DMS153 treated with DMSO at 0.1 percent for 48 hours (cell line): ENCODE results near the gene MACROH2A1.

ENCODE experiments used
- DNase-seq: peaks from one replicate; lab custom pipeline; 2025; ENCODE audit not compliant: unreplicated experiment; lab: John Stamatoyannopoulos, UW

Gene MACROH2A1

DNA sequence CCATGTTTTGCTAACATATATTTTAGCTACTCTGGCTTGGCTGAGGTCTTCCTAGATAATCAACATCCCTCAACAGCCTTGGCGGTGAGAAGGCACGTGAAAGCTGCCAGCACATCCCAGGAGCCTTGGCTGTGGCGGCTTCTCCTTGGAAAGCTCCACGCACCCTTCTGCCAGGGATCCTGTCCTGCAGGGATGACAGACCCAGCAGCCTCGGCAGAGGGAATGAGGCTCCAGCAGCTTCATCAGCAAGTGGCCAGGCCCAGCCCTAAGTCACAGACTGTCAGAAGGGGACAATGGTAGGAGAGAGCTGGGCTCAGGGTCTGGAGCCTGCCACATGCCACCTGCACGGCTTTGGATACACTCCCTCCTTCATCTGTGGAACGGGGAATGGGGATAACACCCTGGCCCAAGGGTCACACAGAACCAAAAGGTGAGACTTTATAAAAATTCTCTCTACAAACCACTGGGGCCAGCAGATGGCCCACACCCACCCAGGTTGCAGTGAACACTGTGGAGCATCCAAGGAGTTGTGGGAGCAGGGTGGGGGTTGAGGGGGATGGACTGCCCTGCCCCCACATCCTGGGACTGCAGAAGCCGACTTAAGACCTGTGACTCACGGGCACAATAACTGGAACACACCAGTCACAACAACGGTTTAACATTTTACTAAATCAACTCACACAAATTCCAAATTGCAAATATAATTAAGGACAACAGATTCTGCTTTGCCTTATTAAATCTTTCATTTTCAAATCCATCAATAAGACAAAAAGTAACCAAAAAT lies 65.1 kb downstream of the MACROH2A1 start:
- DNase-seq: no peak

DNA sequence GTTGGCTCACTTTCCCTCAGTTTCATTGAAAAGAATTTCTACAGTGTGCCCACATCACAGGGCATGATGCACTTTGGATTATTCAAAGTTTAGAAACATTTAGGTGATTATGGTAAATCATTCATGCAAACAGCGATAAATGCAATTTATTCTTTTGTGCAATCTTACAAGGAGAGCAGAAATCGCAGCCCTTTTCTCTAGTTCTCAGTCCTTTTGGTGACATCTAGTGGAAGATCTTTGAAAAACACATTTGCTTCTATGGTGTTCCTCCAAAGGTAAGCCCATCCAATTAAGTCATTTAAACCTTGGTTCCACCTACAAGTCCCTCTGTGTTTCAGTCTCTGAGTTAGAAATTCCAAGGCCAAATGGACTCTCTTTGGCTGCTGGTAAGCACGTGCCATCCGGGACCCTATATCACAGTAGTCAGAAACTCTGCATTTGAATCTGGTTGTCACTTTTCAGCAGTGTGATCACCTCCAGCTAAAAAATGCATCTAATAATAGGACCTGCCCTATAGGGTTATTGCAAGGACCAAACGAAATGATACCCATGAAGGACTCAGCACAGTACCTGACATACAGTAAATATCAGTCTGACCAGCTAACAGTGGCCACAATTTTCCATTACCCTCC lies 66.4 kb downstream of the MACROH2A1 start:
- DNase-seq: peak; percentile 1

GRCh38 chr5:135331612-135332011 lies 67.4 kb downstream of the MACROH2A1 start:
- DNase-seq: no peak

DNA sequence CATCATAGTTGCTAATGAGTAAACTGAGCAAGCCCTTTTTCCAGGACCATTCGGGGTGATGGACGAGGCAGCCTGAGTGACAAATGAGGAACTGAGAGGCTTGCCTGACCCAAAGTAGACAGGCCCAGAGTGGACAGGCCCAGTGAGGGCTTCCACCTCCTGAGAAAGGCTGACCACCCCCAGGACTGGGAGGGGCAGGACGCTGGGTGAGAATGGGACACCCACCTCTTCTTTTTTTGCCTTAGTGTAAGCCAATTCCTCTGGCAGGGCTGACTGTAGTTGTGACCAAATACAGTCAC lies 68.3 kb downstream of the MACROH2A1 start:
- no peak for DNase-seq

DNA sequence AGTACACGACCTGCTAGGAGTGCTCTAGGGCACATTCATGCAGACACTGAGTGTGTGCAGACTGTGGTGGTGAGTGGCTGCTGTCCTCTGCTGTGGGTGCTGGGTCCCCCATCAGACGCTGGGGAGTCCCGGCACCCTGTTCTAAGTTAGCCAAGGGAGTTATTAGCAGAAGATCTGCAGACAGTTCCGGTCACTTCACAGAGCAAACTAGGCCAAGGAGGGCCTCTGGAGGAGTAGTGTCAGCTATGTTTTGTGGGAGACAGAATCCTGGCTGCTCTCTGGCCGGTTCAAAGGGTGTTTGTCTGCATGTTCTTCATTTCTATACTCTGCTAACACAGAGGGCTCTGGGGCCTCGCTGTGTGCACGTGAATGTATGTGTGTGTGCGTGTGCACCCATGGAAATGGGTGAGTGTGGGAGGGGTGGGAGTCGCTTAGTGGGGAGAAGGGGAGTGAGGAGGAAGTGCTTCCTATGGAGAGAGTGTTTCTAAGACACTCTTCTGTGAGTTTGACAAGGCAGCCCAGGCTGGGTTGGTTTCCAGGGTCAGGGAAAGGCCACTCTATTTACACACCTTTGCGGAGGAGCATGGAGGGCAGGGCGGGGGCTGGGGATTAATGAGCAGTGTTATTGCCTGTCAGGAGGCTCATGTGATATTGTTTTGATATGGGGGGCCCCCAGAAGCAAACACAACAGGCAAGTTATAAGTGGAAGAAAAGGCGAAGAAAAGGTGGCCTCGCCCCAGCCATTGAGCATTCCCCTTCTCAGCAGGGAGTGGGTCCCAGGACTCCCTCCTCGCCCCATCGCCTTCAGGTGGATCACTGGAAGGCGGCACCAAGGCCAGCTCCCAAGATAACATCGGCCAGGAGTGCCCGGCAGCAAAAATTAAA lies 68.9 kb downstream of the MACROH2A1 start:
- no peak for DNase-seq

DNA sequence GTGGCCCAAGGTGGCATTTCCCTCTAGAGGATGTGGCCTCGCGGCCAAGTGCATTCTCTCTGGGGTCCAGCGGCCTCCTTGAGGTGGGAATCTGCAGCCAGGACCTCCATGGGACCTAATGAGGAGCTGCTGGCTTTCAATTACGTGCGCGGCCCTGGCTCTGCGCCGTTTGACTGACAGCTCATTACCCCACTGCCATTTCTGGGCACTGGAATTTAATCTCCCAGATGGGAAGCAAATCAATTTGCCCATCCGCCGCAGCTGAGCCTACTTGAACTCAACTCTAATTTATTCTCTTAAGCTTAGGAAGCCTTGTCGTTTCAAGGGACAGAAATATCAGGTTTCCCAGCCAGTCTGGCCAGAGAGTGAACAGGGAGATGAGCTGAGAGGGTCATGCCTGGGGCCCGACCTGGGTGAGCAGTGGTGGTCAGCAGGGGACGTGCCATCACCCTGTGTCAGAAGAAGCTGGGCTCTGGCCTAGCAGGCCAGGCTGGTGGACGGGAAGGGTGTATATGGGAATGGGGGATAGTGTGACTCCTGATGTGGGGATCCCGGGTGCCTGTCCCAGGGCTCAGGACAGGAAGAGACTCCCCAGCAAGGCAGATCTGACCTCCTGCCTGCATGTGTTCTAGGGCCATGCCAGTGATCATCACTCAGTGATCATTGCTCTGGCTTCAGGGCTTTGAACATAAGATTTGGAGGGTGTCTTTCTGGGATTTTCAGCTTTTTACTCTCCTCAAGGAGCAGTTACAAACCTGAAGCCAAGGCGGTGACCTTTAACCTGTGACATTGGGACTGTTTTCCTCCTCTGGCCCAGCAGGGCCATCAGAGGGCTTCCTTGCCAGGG lies 69.7 kb downstream of the MACROH2A1 start:
- DNase-seq: no peak

- DNase-seq: no peak
These were observed 70.8 kb downstream of the MACROH2A1 start for GRCh38 chr5:135328128-135328687.

GRCh38 chr5:135327429-135328127 lies 71.5 kb downstream of the MACROH2A1 start:
- no peak for DNase-seq

DNA sequence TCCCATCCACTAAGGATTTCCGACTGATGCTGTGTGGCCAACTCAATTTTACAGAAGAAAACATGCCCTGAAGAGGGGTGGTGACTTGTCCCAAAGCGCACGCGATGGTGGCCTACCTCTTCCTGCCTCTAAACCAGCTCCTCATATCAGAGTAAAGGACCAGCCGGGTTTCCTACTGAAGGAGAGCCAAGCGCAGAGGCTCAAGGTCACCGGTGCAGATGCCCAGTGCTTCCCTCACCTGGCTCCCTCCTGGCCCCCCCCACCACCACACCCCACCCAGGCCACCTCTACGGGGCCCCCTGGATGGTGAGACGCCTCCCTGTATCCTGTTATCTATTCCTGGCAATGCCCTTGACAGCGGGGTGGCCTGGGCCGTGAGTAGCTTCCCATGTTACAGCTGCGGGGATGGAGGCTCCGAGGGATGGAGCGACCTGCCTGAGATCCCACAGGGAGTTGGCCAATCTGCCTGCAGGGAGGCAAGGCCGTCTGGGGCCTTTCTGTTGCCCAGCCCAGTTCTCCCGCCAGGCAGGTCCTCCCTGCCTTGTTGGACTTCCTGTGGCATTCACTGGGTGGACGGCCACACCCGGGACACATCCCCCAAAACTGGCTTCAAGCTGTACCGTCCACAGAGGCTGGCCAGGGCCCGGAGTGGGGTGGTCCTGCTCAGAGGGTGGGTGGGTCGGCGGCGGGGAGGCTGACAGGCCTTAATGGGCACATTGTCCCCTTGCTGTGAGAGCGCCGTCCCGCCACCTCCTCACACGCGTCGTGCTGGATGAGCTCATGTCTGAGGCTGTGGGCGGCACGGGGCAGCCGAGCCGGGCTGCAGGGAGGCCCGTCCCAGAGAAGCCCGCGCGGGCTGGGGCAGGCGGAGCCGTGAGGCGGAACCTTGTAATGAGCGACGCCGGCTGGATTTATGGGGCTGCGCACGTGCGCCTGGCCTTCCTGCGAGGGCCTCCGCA lies 72.5 kb downstream of the MACROH2A1 start:
- DNase-seq: no peak

DNA sequence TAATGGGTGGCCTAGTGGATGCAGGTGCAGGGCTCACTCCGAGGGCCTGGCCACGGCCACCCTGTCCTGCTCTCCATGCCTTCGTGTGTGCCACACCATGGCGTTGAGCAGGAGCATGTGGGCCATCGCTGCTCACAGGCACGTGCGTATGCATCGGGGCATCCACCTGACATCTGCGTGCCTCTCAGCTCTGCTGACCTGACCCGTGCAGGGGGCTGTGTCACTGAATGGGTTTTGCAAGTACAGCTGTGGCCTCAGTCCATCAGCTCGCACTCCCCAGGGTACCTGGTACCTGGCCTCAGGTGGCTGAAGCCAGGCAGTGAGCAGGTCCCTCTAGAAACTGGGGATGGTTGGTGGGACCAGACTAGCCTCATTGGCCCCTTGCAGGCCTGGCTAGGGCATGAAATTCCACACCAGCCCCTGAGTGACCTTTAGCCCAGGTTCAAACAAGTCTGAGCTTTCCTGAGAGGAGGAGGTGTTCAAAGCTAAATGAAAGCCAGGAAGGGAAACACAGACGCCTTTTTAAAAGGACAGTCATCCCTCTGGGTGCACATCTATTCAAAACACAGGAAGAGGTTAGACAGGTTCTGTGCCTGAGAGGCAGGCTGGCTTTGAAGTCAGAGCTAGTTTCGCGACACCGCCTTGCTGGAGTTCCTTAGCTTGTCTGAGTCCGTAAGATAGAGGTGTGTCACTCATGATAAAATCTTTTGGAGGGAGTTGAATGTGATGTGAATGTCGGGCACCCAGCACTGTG lies 74.0 kb downstream of the MACROH2A1 start:
- no peak for DNase-seq

DNA sequence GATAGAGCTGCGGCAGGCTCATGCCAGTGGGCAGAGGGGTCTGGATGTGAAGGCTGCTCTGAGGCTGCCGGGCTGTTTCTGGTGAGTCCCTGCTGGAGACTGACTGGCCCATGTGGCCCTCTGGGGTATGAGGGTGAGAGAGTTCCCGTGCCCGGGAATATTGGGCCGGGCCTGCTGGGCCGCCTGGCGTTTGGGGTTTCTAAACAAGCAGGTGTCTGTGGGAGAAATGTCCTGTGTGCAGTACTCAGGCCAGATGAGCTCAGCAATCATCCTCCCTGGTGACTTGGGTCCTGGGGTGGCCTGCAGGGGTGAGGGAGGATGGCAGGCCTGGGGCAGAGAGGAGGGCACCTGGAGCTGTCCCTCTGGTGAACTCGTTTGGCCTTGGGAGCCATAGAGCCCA lies 74.9 kb downstream of the MACROH2A1 start:
- DNase-seq: no peak

DNA sequence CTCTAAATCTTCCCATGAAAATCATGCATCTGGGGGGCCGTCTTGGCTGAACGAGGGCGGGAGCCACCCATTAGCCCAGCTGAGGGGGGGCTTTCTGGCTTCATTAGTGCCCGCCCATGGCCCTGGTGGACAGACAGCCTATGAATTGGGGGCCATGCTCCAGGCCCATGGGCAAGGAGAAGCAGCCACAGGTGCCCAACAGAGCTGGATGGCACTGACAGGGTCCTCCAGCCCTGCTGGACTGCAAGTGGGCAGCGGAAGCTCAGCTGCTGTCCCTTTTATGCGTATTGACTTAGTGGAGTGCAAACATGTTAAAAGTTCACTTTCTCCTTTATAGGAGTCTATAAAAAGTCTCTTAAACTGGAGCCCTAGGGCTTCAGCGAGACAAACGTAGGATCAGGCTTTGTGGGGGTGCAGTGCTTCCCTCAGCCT lies 75.3 kb downstream of the MACROH2A1 start:
- no peak for DNase-seq

DNA sequence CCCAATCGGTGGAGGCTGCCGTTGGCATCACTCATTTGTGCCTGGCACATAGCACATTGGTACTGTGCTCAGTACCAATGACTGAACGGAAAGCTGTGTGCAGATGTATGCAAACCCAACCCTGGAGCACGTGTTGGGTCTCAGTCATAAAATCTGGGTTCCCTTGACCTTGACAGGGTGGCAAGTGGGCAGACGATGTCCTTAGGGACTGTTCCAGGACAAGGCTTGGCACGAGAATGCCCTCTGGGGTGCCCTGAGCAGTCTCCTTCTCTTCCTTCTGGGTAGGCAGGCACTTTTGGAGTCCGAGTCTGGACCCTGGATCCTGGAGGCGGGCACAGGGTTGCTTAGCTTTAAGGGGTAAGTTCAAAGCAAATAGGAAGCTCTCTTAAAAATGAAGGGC lies 75.8 kb downstream of the MACROH2A1 start:
- no peak for DNase-seq

GRCh38 chr5:135322744-135323143 lies 76.3 kb downstream of the MACROH2A1 start:
- DNase-seq: no peak

GRCh38 chr5:135322271-135322670 lies 76.8 kb downstream of the MACROH2A1 start:
- DNase-seq: no peak

DNA sequence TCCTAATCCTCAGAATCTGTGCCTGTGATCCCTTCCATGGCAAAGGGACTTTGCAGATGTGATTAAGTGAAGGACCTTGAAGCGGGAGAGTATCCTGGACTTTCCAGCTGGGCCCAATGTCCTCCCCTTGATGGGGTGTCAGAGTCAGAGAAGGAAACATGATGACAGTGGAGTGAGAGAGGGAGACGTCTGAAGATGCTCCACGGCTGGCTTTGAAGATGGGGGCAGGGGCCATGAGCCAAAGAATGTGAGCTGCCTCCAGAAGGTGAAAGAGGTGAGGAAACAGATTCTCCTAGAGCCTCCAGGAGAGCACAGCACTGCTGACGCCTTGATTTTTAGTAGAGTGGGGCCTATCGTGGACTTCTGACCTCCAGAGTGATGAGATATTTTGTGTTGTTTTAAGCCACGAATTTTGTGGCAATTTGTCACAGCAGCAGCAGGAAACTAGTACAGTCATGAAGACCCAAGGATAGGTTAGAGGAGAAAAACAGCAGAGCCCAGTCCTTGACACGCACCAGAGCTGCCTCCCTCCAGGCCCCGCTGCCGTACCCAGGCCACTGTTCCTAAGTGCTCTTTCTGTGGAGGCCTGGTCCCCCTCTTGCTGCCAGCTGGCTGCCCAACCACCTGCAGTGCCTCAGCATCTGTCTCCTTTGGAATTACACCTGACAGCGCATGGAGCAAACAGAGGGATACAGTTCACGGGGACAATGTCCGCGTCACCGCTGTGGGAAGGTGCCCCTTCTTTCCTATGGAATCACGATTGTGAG lies 78.1 kb downstream of the MACROH2A1 start:
- no peak for DNase-seq

GRCh38 chr5:135319928-135320606 lies 79.0 kb downstream of the MACROH2A1 start:
- DNase-seq: no peak
